H1 (cell line): ENCODE results near the gene MOK.

ENCODE experiments used
- ATF3 ChIP-seq: IDR thresholded peaks from 2 replicates; pipeline ENCODE4 v1.6.1; 2011; ENCODE audit warnings: low read depth, mild to moderate bottlenecking, low read length; ENCODE audit not compliant: insufficient read depth
- BRCA1 ChIP-seq: IDR thresholded peaks from 2 replicates; pipeline ENCODE4 v1.6.1; 2012; ENCODE audit warnings: low read depth, low read length, improper control_type of control experiment
- CEBPB ChIP-seq: IDR thresholded peaks from 2 replicates; pipeline ENCODE4 v1.6.1; 2012; ENCODE audit warnings: low read depth, low read length
- CREB1 ChIP-seq: IDR thresholded peaks from 2 replicates; pipeline ENCODE4 v1.6.1; 2012; ENCODE audit warnings: inconsistent platforms
- CTCF ChIP-seq, 3 experiments: IDR thresholded peaks; 1 replicate in 2 of 3; 2 replicates in 1 of 3; pipeline versions ENCODE4 v1.5.1 to v1.6.1; 2011; ENCODE audit warnings: low read length in 3 of 3, mild to moderate bottlenecking in 3 of 3, inconsistent platforms in 2 of 3, low read depth in 1 of 3, moderate library complexity in 1 of 3; ENCODE audit not compliant: insufficient read depth in 1 of 3; ENCODE audit errors: control extremely low read depth in 1 of 3
- HDAC2 ChIP-seq, 2 experiments: fragments of 300-600 bp in 1 of 2; sonication (generic) in 1 of 2; IDR thresholded peaks; 2 replicates each; pipeline ENCODE4 v1.6.1; 2011 to 2012; ENCODE audit warnings: low read depth in 2 of 2, low read length in 2 of 2, mild to moderate bottlenecking in 2 of 2, moderate library complexity in 2 of 2, borderline replicate concordance in 1 of 2, inconsistent platforms in 1 of 2
- HDAC6 ChIP-seq: IDR thresholded peaks from one replicate; pipeline ENCODE4 v1.7.1; 2012; ENCODE audit warnings: low read depth, mild to moderate bottlenecking, inconsistent platforms, low read length, moderate library complexity
- POLR2A ChIP-seq, 2 experiments: IDR thresholded peaks; 1 replicate in 1 of 2; 2 replicates in 1 of 2; pipeline ENCODE4 v1.6.1; 2011; ENCODE audit warnings: low read depth in 2 of 2, low read length in 2 of 2, mild to moderate bottlenecking in 2 of 2; ENCODE audit errors: control extremely low read depth in 1 of 2
- POLR2AphosphoS5 ChIP-seq: IDR thresholded peaks from 2 replicates; pipeline ENCODE4 v1.6.1; 2011; ENCODE audit warnings: low read depth, low read length
- RNF2 ChIP-seq: fragments of 200-900, 300-1000 bp; sonication (generic); IDR thresholded peaks from 2 replicates; pipeline ENCODE4 v1.7.1; 2016; ENCODE audit warnings: borderline replicate concordance, low read depth, mild to moderate bottlenecking, antibody characterized with exemption, low read length; ENCODE audit not compliant: poor library complexity, severe bottlenecking; ENCODE audit errors: missing control alignments
- SP1 ChIP-seq: IDR thresholded peaks from 2 replicates; pipeline ENCODE4 v1.6.1; 2011; ENCODE audit warnings: low read depth, low read length
- TAF7 ChIP-seq: optimal IDR thresholded peaks from 2 replicates; pipeline ENCODE3; 2011; ENCODE audit warnings: low read depth, mild to moderate bottlenecking, inconsistent platforms, low read length, moderate library complexity, borderline replicate concordance
- YY1 ChIP-seq: IDR thresholded peaks from 2 replicates; pipeline ENCODE4 v1.6.1; 2011; ENCODE audit warnings: low read depth, mild to moderate bottlenecking, low read length
- ZNF274 ChIP-seq: IDR thresholded peaks from 2 replicates; pipeline ENCODE4 v1.7.0; 2012; ENCODE audit warnings: low read length, borderline replicate concordance; ENCODE audit errors: extremely low read depth

GRCh38 chr14:102352213-102352612, 47.2 kb upstream of the MOK start:
- TF ChIP-seq TAF7 = no peak
- TF ChIP-seq POLR2A (IDR thresholded peaks at IDR 0.05; ENCODE audit: control extremely low read depth in 1 of 2, low read depth in 2 of 2, low read length in 2 of 2) = no peak
- no peak for TF ChIP-seq HDAC6
- no peak for TF ChIP-seq ATF3
- no peak for TF ChIP-seq POLR2AphosphoS5
- no peak for TF ChIP-seq HDAC2 (IDR thresholded peaks at IDR 0.05; ENCODE audit: borderline replicate concordance in 1 of 2, low read depth in 2 of 2, low read length in 2 of 2)
- TF ChIP-seq SP1 = no peak
- no peak for TF ChIP-seq ZNF274
- TF ChIP-seq CTCF (IDR thresholded peaks at IDR 0.05; ENCODE audit: control extremely low read depth in 1 of 3, insufficient read depth in 1 of 3, low read depth in 1 of 3, low read length in 3 of 3) = no peak
- no peak for TF ChIP-seq CEBPB
- no peak for TF ChIP-seq CREB1
- TF ChIP-seq RNF2 = no peak
- TF ChIP-seq BRCA1 = no peak
- no peak for TF ChIP-seq YY1
